Activated CD8-positive, alpha-beta memory T cell treated with anti-CD3 and anti-CD28 coated beads, Interleukin-2, amount 50 U/mL, for 24 hours (primary cell): ENCODE results near the gene GPD2.

ENCODE experiments used
- DNase-seq: peaks from one replicate; pipeline ENCODE4 v3.0.0-alpha.2; 2020; ENCODE audit errors: extremely low read depth

The GPD2 gene

DNA sequence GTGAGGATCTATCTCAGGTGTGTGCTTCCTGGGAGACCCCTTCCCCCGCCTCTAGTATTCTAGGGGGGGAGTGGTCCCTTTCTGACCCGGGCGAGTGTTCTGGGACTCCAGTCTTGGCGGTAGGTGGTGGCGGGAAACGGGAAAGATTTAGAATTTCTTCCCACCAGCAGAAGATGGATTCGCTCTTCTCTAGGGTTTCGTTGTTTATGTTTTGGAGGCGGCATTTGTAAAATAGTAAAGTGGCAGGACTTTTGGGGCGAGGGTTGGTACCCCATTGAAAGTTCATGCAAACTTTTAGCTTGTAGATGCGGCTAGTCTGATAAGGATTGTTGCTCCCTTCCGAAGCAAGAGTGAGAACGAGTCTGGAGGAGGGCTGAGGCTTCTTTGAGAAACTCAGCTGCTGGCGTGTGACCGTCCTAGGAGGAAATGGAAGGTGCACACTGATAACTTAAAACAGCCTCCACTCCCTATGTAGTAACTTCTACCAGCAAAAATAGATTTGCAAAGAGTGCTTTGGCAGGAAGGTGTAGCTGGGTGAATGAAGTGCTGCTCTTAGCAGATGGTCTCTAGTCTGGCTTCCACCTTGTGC lies 412 bp downstream of the GPD2 start:
- DNase-seq: no peak

DNA sequence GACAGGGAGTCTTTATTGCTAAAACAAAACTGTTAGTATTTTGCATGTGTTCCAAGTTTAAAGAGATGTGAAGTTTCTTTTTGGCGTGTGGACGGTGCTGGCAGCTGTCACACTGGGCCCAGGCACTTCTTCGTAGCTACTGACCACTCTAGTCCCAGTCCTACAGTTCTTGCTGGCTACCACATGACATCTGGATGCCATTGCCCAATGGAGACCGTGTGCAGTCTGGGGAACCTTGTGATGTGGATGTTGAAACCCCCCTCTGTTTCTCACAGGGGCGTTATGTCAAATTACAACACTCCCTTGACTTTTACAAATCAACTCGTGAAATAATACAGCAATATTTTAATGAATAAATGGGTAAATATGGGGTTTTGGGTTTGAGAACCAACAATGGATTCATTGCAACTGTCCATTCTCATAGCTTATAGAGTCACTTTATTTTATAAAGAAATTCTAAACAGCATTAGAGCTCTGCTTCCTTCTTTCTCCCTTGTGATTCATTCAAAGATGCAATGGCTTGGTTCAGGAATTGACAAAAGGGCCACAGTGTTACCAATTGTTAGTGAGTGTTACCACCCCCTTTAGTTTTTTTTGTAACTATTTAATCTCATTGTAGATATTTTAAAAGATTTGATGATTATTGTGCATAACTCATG lies 1.2 kb downstream of the GPD2 start:
- DNase-seq: no peak

DNA sequence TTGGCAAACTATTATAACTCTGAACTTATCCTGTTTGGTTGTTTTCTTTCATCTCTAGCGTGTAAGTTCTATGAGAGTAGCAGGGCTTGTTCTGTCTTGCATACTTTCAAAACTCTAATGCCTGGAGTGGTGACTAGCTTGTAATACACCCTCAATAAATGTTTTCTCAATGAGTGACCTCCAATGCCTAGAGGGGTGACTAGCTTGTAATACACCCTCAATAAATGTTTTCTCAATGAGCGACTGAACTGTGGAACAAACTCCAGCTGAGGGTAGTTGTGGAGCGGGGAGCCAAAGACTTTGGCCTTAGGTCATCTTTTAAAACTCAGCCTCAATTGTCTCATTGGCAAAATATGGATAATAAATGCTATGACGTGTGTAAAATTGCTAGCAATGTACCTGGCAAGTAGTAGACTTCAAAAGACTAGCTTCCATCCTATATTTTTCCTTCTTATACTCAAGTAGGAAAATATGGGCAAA lies 1.8 kb downstream of the GPD2 start:
- DNase-seq: no peak

DNA sequence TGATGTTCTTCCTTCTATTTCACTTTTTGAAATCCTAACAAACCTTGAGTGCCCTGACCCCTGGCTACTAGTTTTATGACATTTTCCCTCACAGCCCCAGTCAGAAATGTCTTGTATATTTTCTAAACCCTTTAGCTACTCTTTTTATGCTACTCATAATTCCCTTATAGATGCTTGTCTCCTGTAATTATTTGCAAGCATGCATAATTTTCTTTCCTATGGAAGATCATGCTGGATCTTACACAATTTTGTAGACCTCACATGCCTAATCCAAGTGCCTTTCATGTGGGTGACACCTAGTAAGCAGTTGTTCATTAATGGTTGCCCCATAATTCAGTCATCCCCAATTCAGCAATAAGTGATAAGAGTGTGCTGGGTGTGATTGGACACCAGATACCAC lies 6.9 kb downstream of the GPD2 start:
- no peak for DNase-seq

DNA sequence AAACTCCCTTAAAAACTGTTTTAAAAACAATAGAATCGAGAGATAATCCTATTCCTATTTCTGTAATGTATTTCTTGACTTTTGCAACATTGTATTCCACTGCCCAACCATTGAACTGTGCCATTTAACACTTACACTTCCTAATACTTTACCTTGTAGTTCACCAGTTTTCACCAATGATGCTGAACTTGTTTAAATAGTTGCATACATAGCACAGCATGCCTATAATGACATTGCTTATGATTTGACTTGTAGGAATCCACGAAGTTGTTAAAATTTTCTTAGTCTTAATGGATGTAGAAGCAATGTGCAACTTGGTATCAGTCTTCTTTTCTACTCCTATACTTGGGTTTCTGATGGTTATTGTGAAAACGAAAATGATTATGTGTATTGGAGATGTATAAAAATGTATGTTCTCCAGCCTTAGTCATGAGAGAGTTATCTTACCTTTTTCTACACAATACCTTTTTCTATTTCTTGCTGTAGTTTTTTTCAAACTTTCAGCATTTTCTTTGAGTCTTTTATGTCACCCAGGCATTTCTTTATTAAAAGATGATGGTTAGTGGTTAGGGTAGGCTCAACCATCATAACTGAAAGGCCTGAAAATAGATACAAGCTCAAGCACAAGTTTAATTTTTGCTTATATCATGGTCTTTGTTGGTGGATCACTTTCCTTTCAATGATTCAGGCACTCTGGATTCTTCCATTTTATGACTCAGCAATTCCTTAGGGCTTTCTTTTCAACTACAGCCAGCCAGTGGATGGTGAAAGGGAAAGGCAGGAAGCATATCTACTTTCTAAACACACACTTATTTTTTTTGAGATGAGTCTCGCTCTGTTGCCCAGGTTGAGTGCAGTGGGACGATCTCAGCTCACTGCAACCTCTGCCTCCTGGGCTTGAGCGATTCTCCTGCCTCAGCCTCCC lies 9.4 kb downstream of the GPD2 start:
- DNase-seq: no peak

DNA sequence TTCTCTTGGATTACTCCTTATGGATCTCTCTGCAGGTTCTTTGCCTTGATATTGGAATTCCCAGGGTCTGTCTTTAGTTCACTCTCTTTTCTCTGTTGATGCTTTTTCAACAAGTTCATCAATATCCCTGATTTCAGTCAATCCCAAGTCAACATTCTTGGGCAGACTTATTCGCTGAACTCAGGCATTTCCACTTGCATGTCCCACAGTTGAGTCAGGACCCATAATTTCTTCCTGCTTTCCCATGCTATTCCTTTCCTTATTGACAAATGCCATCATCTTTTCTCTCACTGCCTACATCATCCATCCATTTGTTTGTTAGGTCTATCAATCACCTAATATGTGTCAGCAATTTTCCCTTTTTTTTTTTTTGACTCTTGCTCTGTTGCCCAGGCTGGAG lies 11.6 kb downstream of the GPD2 start:
- no peak for DNase-seq

DNA sequence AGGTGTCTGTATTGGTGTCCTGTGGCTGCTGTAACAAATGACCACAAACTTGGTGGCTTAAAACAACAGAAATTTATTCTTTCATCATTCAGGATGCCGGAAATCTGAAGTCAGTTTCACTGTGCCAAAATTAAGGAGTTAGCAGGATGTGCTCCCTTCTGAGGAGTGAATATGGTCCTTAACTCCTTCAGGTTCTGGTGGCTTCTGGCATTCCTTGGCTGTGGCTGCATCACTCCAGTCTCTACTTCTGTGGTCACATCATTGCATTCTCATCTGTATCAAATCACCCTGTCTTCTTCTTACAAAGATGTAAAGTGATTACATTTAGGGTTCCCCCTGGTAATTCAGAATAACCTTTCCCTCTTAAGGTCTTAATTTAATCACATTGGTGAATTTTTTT lies 12.6 kb downstream of the GPD2 start:
- DNase-seq: no peak

DNA sequence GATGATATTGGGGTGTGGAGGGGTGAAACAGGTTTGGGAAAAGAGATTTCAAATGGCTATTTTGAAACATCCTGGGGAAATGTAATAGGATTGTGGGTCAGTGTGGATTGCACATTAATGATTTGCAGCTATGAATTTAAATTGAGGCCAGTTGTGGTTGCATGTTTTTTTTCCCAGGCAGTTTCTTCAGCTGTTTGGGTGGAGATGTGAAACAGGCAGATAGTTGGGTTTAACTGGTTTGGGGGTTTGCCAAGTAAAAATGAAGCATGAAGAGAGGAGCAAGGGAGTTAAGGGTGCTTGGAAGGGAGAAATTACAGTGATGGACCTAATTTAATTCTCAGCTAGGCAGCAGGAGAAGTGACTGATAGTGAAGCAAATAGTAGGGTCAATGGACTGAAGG lies 16.8 kb downstream of the GPD2 start:
- DNase-seq: no peak

DNA sequence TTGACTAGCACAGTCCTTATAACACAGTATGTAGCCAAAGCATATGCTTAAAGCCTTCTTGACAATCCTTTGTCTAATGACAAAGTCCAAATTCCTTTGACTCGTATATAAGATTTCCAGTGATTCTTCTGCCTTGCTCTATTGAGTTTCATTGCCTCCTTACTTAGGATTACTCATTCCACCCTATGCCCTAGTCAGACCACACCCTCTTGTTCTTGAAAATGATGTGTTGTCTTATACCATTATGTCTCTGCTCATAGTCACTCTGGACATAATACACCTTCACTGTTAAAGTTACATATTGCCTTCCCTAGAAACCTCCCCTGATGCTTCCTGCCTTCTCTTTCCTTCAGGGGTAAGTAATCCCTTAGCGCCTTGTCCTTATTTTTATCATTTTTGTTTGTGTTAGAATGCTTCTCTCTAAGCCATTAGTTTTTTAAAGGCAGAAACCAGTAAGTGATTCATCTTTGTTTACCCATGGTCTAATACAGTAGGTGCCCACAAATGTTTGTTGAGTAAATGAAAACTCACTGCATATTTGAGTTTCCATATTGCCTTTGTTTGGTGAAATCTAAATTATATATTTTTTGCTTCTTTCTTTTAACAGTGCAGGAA lies 19.3 kb downstream of the GPD2 start:
- no peak for DNase-seq

DNA sequence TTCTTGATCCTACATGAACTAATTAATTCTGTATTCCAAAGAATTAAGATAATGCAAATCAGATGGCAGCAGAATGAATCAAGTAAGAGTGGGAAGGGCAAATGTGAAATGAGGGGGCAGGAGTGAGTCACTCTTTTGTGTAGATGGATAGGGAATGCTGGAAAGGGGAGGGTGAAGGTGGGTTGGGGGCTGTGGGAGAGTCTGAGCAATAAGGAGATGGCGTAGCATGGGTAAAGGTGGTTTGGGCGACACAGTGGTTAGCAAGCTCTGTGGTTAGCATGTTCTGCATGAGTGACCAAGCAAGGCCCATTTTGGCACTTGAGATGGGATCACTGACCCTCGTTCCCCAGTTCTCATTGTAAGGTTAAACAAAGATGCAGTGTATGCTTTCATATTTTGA lies 20.4 kb downstream of the GPD2 start:
- DNase-seq: no peak

DNA sequence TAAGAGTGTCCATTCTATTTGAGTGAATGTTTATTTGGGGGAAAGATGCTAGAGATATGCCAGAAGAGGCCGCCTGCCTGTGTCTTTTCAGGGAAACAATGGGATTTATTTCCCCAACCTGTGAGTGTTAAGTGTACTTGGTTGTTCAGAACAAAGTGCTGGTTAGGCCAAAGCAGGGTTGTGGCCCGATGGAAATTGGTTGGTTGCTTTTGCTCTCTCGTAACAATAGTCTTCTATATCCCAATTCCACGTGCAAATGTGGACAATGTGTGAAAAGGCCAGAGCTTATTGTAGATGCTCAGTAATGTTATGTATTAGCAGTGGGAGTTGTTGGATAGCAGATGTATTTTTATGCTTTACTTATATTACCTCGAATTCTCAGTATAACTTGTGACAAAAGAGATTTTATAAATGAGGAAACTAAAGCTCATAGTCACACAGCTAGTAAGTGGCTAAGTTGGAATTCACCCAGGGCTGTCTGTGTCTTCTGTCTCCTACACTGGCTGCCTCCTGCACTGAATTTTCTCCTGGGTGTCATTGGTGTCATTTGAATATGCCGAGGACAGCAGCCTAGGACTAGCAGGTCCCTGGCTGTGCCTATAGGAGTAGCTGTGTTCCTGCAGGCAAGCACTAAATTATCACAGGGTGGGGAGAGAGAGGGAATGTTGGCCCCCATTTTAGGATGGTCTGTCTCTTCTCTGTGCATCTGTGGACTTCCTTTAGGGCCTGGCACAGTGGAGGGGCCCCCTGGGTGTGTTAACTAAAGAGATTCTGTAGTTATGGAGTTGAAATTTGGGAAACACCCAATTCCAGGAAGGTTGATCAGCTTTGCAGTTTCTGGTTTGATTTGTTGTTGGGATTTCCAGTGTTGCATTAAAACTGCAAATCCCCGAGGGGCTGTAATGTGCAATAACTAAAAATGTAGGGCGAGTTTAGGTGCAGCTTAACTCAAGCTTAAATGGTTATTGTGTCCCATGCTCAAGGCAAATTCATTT lies 21.6 kb downstream of the GPD2 start:
- DNase-seq: no peak

DNA sequence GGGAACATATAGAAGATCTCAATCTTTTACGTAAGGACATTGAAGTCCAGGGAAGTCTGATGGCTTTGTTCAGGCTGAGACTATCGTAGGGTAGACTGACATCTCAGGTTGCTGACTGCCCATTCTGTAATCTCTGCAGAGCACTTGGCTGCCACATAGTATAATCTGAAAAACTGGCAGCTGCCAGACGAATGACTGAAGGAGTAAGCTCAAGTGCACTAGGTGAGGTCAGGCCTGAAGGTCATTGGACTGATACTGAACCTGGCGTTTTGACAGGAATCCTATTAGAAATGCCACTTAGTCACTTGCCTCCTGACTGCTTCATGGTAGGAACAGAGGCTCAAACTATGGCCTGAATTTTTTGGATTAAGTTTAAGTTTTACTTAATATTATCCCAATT lies 23.5 kb downstream of the GPD2 start:
- no peak for DNase-seq

DNA sequence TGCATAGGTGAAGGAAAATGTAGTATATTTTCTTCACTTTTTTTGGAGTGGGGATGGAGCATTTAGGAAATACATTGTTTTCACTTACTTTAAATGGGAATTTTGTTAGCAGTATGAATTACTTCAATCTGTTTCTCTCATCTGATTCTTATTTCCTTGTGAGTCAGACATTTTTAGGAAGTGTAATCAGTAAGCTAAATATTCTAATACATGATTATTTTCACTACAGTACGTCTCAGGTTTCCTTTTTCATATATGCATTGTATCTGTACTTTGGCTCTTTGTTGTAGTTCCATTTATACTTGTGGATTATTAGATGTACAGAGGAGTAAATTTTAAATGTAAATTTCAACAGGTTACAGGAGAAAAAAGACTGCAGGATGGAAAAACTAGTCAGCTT lies 27.9 kb downstream of the GPD2 start:
- DNase-seq: no peak

DNA sequence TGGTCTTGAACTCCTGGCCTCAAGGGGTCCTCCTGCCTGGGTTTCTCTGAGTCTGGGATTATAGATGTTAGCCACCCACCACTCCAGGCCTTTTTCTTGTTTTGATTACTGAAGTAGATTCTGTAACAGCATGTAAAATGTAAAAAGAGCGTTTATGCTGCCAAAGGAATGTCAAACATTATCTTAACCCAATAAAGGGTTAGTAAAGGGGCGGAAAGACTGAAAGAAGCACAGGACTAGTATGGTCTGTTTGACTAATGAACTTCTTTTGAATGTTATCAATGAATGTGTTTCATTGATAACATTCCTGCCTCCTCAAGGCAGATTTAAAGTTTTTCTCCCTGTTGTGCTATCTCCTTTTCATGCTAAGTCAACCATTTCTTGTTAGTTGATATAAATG lies 29.4 kb downstream of the GPD2 start:
- no peak for DNase-seq

DNA sequence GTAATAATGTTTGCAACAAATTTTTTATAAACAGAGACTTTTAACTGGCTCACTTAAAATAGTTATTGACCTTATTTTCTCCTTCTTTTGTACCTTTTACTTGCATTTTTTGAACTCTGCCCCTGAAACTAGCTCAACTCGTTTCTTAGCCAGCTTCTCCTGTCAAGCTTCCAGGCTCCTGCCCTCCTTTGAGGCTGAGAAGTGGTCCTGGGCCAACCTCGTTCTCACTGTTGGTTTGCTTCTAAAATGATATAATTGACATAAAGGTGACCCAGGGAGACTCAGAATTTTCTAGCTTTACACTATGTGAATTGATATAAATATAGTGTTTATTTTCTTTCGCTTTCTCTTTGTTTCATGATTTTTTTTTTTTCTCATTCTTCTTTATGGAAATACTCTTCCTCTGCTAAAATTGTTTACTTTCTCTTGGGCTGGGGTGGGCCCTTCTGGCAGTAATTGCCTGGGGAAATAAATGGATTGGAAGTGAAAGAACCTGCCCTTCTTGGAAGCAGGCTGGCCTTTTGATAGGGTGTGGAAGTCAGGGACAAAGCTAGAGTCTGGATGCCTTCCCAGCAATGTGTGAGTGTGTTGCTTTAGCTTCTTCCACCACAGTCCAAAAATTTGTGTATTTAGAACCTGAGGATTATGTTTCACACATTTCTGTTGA lies 30.7 kb downstream of the GPD2 start:
- no peak for DNase-seq

DNA sequence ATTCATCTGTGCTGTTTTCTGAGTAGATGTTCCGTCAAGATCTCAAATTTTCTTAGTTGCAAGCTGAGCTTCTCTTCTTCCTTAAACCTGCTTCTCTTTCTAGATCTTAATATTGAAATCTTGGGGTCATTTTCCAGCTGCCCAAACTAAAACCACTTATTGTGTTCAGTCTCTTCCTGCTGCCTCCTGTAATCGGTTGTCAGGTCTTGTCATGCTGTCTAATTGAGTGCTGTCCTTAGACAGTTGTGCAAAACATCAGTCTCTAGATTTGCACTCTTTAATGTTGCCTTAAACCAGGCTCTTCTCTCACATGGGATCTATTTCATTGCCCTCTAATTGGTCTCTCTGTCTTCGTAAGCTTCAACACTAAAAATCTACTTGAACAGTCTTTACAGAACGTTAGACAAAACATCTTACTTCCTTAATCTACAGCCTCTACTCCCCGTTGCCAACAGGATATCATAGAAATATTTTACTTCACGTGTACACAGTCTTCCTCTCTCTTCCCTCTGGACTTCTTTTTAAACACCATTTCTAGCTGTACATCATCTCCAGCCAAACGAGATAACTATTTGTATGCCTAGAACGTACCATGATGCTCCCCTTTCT lies 34.9 kb downstream of the GPD2 start:
- DNase-seq: no peak

DNA sequence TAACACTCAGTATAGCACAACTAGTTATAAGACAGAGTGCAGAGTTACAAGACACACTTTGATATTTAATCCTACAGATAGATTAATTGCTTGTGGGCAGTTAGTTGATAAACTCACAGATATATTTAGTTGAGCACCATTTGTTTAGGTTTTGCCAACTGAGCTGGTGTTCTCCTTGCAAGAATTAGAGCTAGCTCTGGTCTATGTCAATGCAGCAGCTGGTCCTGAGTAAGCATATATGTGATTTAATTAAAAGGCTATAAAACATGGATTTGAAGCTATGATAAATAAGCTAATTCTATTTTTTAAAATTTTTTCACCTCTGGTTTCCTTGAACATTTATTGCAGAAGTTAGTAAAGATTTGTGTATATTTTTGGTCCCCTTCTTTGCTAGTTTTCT lies 35.6 kb downstream of the GPD2 start:
- DNase-seq: no peak

DNA sequence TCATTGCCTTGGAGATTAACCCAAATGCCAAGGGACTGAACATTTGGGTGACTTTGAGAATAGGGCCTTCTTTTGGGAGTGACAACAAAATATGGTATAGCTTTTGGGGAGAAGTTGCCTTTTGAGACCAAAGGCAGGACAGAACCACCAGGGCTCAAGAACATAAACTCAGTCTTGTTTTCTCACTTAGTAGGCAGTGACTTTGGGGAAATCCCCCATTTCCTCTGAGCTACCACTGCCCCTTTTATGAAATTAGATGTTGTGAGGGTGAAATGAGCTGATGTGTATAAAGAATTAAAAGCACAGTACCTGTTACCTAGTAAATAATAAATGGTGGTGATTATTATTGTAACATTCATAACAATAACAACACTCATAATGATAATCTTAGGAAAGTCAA lies 36.5 kb downstream of the GPD2 start:
- DNase-seq: no peak

DNA sequence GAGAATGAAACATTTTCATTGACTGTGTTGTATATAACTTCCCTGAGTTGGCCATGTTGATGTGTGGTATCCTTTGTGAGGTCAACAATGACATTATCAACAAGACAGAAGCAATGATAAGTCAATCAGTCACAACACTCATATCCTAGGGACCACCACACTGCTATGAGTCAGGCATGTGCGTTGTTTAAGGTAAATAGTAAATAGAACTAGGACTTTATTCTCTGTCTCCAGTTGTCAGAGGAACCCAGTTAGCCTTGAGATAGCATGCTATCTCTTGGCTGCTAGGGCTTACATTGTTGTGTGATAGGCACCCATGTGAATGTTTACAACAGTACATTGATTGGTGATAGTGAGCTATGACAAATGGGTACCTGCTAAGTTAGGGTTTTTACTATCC lies 37.3 kb downstream of the GPD2 start:
- no peak for DNase-seq

DNA sequence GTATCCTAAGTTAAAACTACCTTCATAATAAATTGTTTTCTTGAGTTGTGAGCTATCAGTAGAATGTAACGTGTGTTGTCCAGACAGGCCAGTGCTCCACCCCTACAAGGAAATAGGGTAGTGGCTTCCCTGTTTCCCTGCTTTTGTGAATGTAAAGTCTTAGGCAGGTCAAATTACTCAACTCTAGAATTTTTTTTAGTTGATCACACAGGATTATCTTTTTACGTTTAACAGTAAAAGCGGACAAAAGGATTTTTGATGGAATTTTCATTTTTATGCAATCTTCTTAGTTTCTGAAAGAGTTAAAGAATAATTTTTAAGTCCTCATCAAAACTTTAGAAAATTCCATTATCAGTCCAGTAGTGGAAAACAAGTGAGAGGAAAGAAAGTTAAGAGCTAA lies 38.2 kb downstream of the GPD2 start:
- no peak for DNase-seq
